ENCODE measurements around the gene PHACTR3.

Gene PHACTR3

GRCh38 chr20:59709636-59710035 lies 105.3 kb downstream of the PHACTR3 start:
- no peak overlapping the region for H2AK5ac ChIP-seq (ENCODE audit: low read length, severe bottlenecking)
- WGBS, result 62% methylated on average over 1 of the region's 1 CpG
- no peak for DNase-seq

GRCh38 chr20:59718071-59718470 lies 113.7 kb downstream of the PHACTR3 start:
- Histone ChIP-seq H2BK15ac (ENCODE audit: low read depth, poor library complexity, severe bottlenecking) (no peak overlapping the region), H3K4me3 (ENCODE audit: insufficient read depth in 1 of 2, low read depth in 1 of 2, low read length in 2 of 2) (no peak overlapping the region), H3K14ac (ENCODE audit: low read length in 2 of 2) (no peak overlapping the region), H3K9ac (ENCODE audit: low read length) (no peak overlapping the region), H4K91ac (ENCODE audit: low read length) (no peak overlapping the region), H2BK12ac (ENCODE audit: low read length in 2 of 2) (no peak overlapping the region), H2BK5ac (ENCODE audit: low read depth, low read length, poor library complexity, severe bottlenecking) (no peak overlapping the region), H2AFZ (ENCODE audit: low read depth, low read length) (no peak overlapping the region), H3K79me1 (replicated peaks; ENCODE audit: low read length, poor library complexity, severe bottlenecking) (no peaks in the 10 kb centered on the region), H3K9me3 (ENCODE audit: control insufficient read depth, low read length) (no peaks in the 10 kb centered on the region), H3K18ac (ENCODE audit: low read depth in 1 of 2, low read length in 2 of 2) (no peak overlapping the region), H2AK5ac (ENCODE audit: low read length, severe bottlenecking) (no peak overlapping the region), H4K8ac (ENCODE audit: low read length) (no peak overlapping the region), H2BK120ac (ENCODE audit: low read depth, low read length) (no peak overlapping the region), H3K4me1 (ENCODE audit: control insufficient read depth, insufficient read depth, low read depth, low read length) (no peaks in the 10 kb centered on the region), H3K23ac (ENCODE audit: low read length in 2 of 2) (no peak overlapping the region), H3K4me2 (ENCODE audit: low read length, poor library complexity, severe bottlenecking) (no peak overlapping the region), H3K4ac (ENCODE audit: low read depth in 1 of 2, low read length in 2 of 2) (no peak overlapping the region), H3K27ac (ENCODE audit: low read length, poor library complexity, severe bottlenecking) (no peak overlapping the region), H3K27me3 (ENCODE audit: control insufficient read depth in 1 of 2, insufficient read depth in 1 of 2, low read length in 2 of 2) (peaks cover 0 to 9% of the 10 kb centered on the region in 2 experiments), H3K36me3 (ENCODE audit: control insufficient read depth in 1 of 2, insufficient read depth in 2 of 2, low read depth in 1 of 2, low read length in 2 of 2) (no peaks in the 10 kb centered on the region)
- no peak for DNase-seq

More at GRCh38 chr20:59709636-59710035, 105.3 kb downstream of the PHACTR3 start:
- Histone ChIP-seq H3K79me1 (replicated peaks; ENCODE audit: low read length, poor library complexity, severe bottlenecking) (no peaks in the 10 kb centered on the region), H3K9ac (ENCODE audit: low read length) (no peak overlapping the region), H4K8ac (ENCODE audit: low read length) (no peak overlapping the region), H3K9me3 (ENCODE audit: control insufficient read depth, low read length) (peaks cover 5% of the 10 kb centered on the region), H3K36me3 (ENCODE audit: control insufficient read depth in 1 of 2, insufficient read depth in 2 of 2, low read depth in 1 of 2, low read length in 2 of 2) (no peaks in the 10 kb centered on the region), H2BK120ac (ENCODE audit: low read depth, low read length) (no peak overlapping the region), H3K4me1 (ENCODE audit: control insufficient read depth, insufficient read depth, low read depth, low read length) (no peaks in the 10 kb centered on the region), H3K4ac (ENCODE audit: low read depth in 1 of 2, low read length in 2 of 2) (no peak overlapping the region), H2BK5ac (ENCODE audit: low read depth, low read length, poor library complexity, severe bottlenecking) (no peak overlapping the region), H3K27me3 (ENCODE audit: control insufficient read depth in 1 of 2, insufficient read depth in 1 of 2, low read length in 2 of 2) (peaks cover 0 to 4% of the 10 kb centered on the region in 2 experiments), H3K23ac (ENCODE audit: low read length in 2 of 2) (no peak overlapping the region), H3K18ac (ENCODE audit: low read depth in 1 of 2, low read length in 2 of 2) (no peak overlapping the region), H2BK12ac (ENCODE audit: low read length in 2 of 2) (no peak overlapping the region), H3K4me3 (ENCODE audit: insufficient read depth in 1 of 2, low read depth in 1 of 2, low read length in 2 of 2) (no peak overlapping the region), H3K27ac (ENCODE audit: low read length, poor library complexity, severe bottlenecking) (no peak overlapping the region), H2AFZ (ENCODE audit: low read depth, low read length) (no peak overlapping the region), H3K14ac (ENCODE audit: low read length in 2 of 2) (no peak overlapping the region), H4K91ac (ENCODE audit: low read length) (no peak overlapping the region), H2BK15ac (ENCODE audit: low read depth, poor library complexity, severe bottlenecking) (no peak overlapping the region), H3K4me2 (ENCODE audit: low read length, poor library complexity, severe bottlenecking) (no peak overlapping the region)

GRCh38 chr20:59718751-59719150 lies 114.4 kb downstream of the PHACTR3 start:
- no peak overlapping the region for H3K14ac ChIP-seq (ENCODE audit: low read length in 2 of 2)
- H3K4me3 ChIP-seq (ENCODE audit: insufficient read depth in 1 of 2, low read depth in 1 of 2, low read length in 2 of 2), result no peak overlapping the region
- no peak overlapping the region for H2BK120ac ChIP-seq (ENCODE audit: low read depth, low read length)
- H3K36me3 ChIP-seq (ENCODE audit: control insufficient read depth in 1 of 2, insufficient read depth in 2 of 2, low read depth in 1 of 2, low read length in 2 of 2), result no peaks in the 10 kb centered on the region
- no peak overlapping the region for H2BK5ac ChIP-seq (ENCODE audit: low read depth, low read length, poor library complexity, severe bottlenecking)
- no peak overlapping the region for H3K23ac ChIP-seq (ENCODE audit: low read length in 2 of 2)
- no peak overlapping the region for H2AFZ ChIP-seq (ENCODE audit: low read depth, low read length)
- no peak overlapping the region for H3K9ac ChIP-seq (ENCODE audit: low read length)
- no peak overlapping the region for H2BK15ac ChIP-seq (ENCODE audit: low read depth, poor library complexity, severe bottlenecking)
- H3K4ac ChIP-seq (ENCODE audit: low read depth in 1 of 2, low read length in 2 of 2), result no peak overlapping the region
- H3K27ac ChIP-seq (ENCODE audit: low read length, poor library complexity, severe bottlenecking), result no peak overlapping the region
- H2AK5ac ChIP-seq (ENCODE audit: low read length, severe bottlenecking), result no peak overlapping the region
- H4K8ac ChIP-seq (ENCODE audit: low read length), result no peak overlapping the region
- DNase-seq, result no peak
- WGBS, result 90% methylated on average over 12 of the region's 12 CpGs
- no peaks in the 10 kb centered on the region for H3K9me3 ChIP-seq (ENCODE audit: control insufficient read depth, low read length)
- H3K4me2 ChIP-seq (ENCODE audit: low read length, poor library complexity, severe bottlenecking), result no peak overlapping the region
- no peaks in the 10 kb centered on the region for H3K4me1 ChIP-seq (ENCODE audit: control insufficient read depth, insufficient read depth, low read depth, low read length)
- H3K18ac ChIP-seq (ENCODE audit: low read depth in 1 of 2, low read length in 2 of 2), result no peak overlapping the region
- no peak overlapping the region for H2BK12ac ChIP-seq (ENCODE audit: low read length in 2 of 2)
- H3K27me3 ChIP-seq (ENCODE audit: control insufficient read depth in 1 of 2, insufficient read depth in 1 of 2, low read length in 2 of 2), result peaks cover 0 to 9% of the 10 kb centered on the region in 2 experiments
- no peaks in the 10 kb centered on the region for H3K79me1 ChIP-seq (replicated peaks; ENCODE audit: low read length, poor library complexity, severe bottlenecking)
- no peak overlapping the region for H4K91ac ChIP-seq (ENCODE audit: low read length)

GRCh38 chr20:59720013-59720412 lies 115.7 kb downstream of the PHACTR3 start:
- no peak overlapping the region for H3K18ac ChIP-seq (ENCODE audit: low read depth in 1 of 2, low read length in 2 of 2)
- no peaks in the 10 kb centered on the region for H3K4me1 ChIP-seq (ENCODE audit: control insufficient read depth, insufficient read depth, low read depth, low read length)
- H2AK5ac ChIP-seq (ENCODE audit: low read length, severe bottlenecking), result no peak overlapping the region
- H3K4me3 ChIP-seq (ENCODE audit: insufficient read depth in 1 of 2, low read depth in 1 of 2, low read length in 2 of 2), result no peak overlapping the region
- H4K8ac ChIP-seq (ENCODE audit: low read length), result no peak overlapping the region
- 60% methylated on average over 10 of the region's 10 CpGs for WGBS
- H2AFZ ChIP-seq (ENCODE audit: low read depth, low read length), result no peak overlapping the region
- H3K27me3 ChIP-seq (ENCODE audit: control insufficient read depth in 1 of 2, insufficient read depth in 1 of 2, low read length in 2 of 2), result peaks cover 0 to 9% of the 10 kb centered on the region in 2 experiments
- no peak overlapping the region for H3K4ac ChIP-seq (ENCODE audit: low read depth in 1 of 2, low read length in 2 of 2)
- no peak overlapping the region for H4K91ac ChIP-seq (ENCODE audit: low read length)
- H3K9ac ChIP-seq (ENCODE audit: low read length), result no peak overlapping the region
- H3K79me1 ChIP-seq (replicated peaks; ENCODE audit: low read length, poor library complexity, severe bottlenecking), result no peaks in the 10 kb centered on the region
- H3K27ac ChIP-seq (ENCODE audit: low read length, poor library complexity, severe bottlenecking), result no peak overlapping the region
- H3K9me3 ChIP-seq (ENCODE audit: control insufficient read depth, low read length), result no peaks in the 10 kb centered on the region
- DNase-seq, result no peak
- no peak overlapping the region for H2BK12ac ChIP-seq (ENCODE audit: low read length in 2 of 2)
- H2BK5ac ChIP-seq (ENCODE audit: low read depth, low read length, poor library complexity, severe bottlenecking), result no peak overlapping the region
- H3K14ac ChIP-seq (ENCODE audit: low read length in 2 of 2), result no peak overlapping the region
- no peak overlapping the region for H3K4me2 ChIP-seq (ENCODE audit: low read length, poor library complexity, severe bottlenecking)
- no peak overlapping the region for H2BK120ac ChIP-seq (ENCODE audit: low read depth, low read length)
- no peak overlapping the region for H3K23ac ChIP-seq (ENCODE audit: low read length in 2 of 2)
- H2BK15ac ChIP-seq (ENCODE audit: low read depth, poor library complexity, severe bottlenecking), result no peak overlapping the region
- no peaks in the 10 kb centered on the region for H3K36me3 ChIP-seq (ENCODE audit: control insufficient read depth in 1 of 2, insufficient read depth in 2 of 2, low read depth in 1 of 2, low read length in 2 of 2)
